ENCODE data around the gene TPPP2. TPM values are rescaled to one million over a fixed set of nuclear protein-coding genes. Genes with fewer than 3 reads are reported as not detected.
"Not testable (repeated sequence)": the region's sequence is repeated elsewhere in the genome, so short reads cannot be mapped to it uniquely, and the experiment has no call there.

The TPPP2 gene
- total RNA-seq, 4 donors from 2014 or later = not detected

GRCh38 chr14:20999591-20999990 is 30.4 kb upstream of the TPPP2 start:
- H3K27ac ChIP-seq (replicated peaks in 1 of 4) = no peak overlapping the region
- no peaks in the 10 kb centered on the region for H3K4me1 ChIP-seq
- H3K9me3 ChIP-seq = no peaks in the 10 kb centered on the region
- no peak overlapping the region for H3K4me3 ChIP-seq
- no peak for DNase-seq (ENCODE audit: extremely low spot score)
- intact Hi-C loops (cut with DNase I) = no loop called here
- H3K27me3 ChIP-seq = no peaks in the 10 kb centered on the region
- WGBS = 88% methylated on average over 4 of the region's 4 CpGs
- H3K36me3 ChIP-seq = peaks cover 26 to 32% (median 29%) of the 10 kb centered on the region in 4 donors
- TF ChIP-seq POLR2AphosphoS5 (IDR thresholded peaks at IDR 0.05) (no peak), CTCF (IDR thresholded peaks at IDR 0.05) (no peak), EP300 (IDR thresholded peaks at IDR 0.05) (no peak), POLR2A (IDR thresholded peaks at IDR 0.05; ENCODE audit: low read depth) (no peak)

GRCh38 chr14:21001218-21001617 is 28.8 kb upstream of the TPPP2 start:
- WGBS = 69% methylated on average over 5 of the region's 7 CpGs
- no peaks in the 10 kb centered on the region for H3K4me1 ChIP-seq
- DNase-seq (ENCODE audit: extremely low spot score) = no peak
- no peaks in the 10 kb centered on the region for H3K9me3 ChIP-seq
- H3K36me3 ChIP-seq = peaks cover 10 to 15% (median 13%) of the 10 kb centered on the region in 4 donors
- TF ChIP-seq POLR2A (IDR thresholded peaks at IDR 0.05; ENCODE audit: low read depth) (no peak), POLR2AphosphoS5 (IDR thresholded peaks at IDR 0.05) (no peak), EP300 (IDR thresholded peaks at IDR 0.05) (no peak), CTCF (IDR thresholded peaks at IDR 0.05) (no peak)
- no peak overlapping the region for H3K27ac ChIP-seq (replicated peaks in 1 of 4)
- intact Hi-C loops (cut with DNase I) = no loop called here
- H3K4me3 ChIP-seq = no peak overlapping the region
- no peaks in the 10 kb centered on the region for H3K27me3 ChIP-seq

GRCh38 chr14:21003788-21004346 is 26.1 kb upstream of the TPPP2 start:
- no peak overlapping the region for H3K27ac ChIP-seq (replicated peaks in 1 of 4)
- no peaks in the 10 kb centered on the region for H3K4me1 ChIP-seq
- intact Hi-C loops (cut with DNase I) = no loop called here
- no peak overlapping the region for H3K4me3 ChIP-seq
- WGBS = 86% methylated on average over 14 of the region's 14 CpGs
- DNase-seq (ENCODE audit: extremely low spot score) = no peak
- no peaks in the 10 kb centered on the region for H3K9me3 ChIP-seq
- TF ChIP-seq POLR2A (IDR thresholded peaks at IDR 0.05; ENCODE audit: low read depth) = no peak
- no peaks in the 10 kb centered on the region for H3K36me3 ChIP-seq
- H3K27me3 ChIP-seq = no peaks in the 10 kb centered on the region

GRCh38 chr14:21009721-21010120 is 20.3 kb upstream of the TPPP2 start:
- H3K9me3 ChIP-seq; intact Hi-C loops (cut with DNase I); H3K4me1 ChIP-seq; DNase-seq (ENCODE audit: extremely low spot score); H3K27ac ChIP-seq (replicated peaks in 1 of 4); H3K4me3 ChIP-seq; H3K27me3 ChIP-seq; H3K36me3 ChIP-seq: not testable (repeated sequence)
- 90% methylated on average over 3 of the region's 3 CpGs for WGBS

GRCh38 chr14:21011136-21011535 is 18.9 kb upstream of the TPPP2 start:
- TF ChIP-seq POLR2AphosphoS5 (IDR thresholded peaks at IDR 0.05) = no peak
- TF ChIP-seq EP300 (IDR thresholded peaks at IDR 0.05) = no peak
- TF ChIP-seq CTCF (IDR thresholded peaks at IDR 0.05) = no peak
- TF ChIP-seq POLR2A (IDR thresholded peaks at IDR 0.05; ENCODE audit: low read depth) = no peak
- H3K4me1 ChIP-seq = peaks cover 0 to 8% (median 6%) of the 10 kb centered on the region in 4 donors
- no peaks in the 10 kb centered on the region for H3K27me3 ChIP-seq
- H3K36me3 ChIP-seq = peaks cover 0 to 3% (median 0%) of the 10 kb centered on the region in 4 donors
- no peak overlapping the region for H3K4me3 ChIP-seq
- no peaks in the 10 kb centered on the region for H3K9me3 ChIP-seq
- no peak for DNase-seq (ENCODE audit: extremely low spot score)
- WGBS = 89% methylated on average over 1 of the region's 1 CpG
- intact Hi-C loops (cut with DNase I) = no loop called here
- no peak overlapping the region for H3K27ac ChIP-seq (replicated peaks in 1 of 4)

- Histone ChIP-seq H3K4me1 (peaks cover 0 to 28% (median 15%) of the 10 kb centered on the region in 4 donors), H3K4me3 (no peak overlapping the region), H3K9me3 (no peaks in the 10 kb centered on the region), H3K27ac (replicated peaks in 1 of 4) (peak overlapping the region in 1 of 4 donors; percentile 15), H3K27me3 (no peaks in the 10 kb centered on the region), H3K36me3 (peaks cover 14 to 39% (median 35%) of the 10 kb centered on the region in 4 donors)
- DNase-seq (ENCODE audit: extremely low spot score) = peak; percentile 95
- intact Hi-C loops (cut with DNase I) = loop anchor here (1.0 to 5.0 kb wide), 2 partner anchors 26 to 78 kb away; no protein-coding TSS in a partner anchor
- 2% methylated on average over 4 of the region's 4 CpGs for WGBS
- peak; percentile 70 to 71 for TF ChIP-seq POLR2AphosphoS5 (IDR thresholded peaks at IDR 0.05)
- no peak for TF ChIP-seq EP300 (IDR thresholded peaks at IDR 0.05)
- TF ChIP-seq CTCF (IDR thresholded peaks at IDR 0.05) = peak; percentile 90 to 92 (median 91)
Measured at GRCh38 chr14:21014761-21015190, 15.2 kb upstream of the TPPP2 start.

All from esophagus muscularis mucosa (tissue), 4 donors.